Right atrium auricular region (tissue), 2 donors: ENCODE measurements around the gene ARHGAP26. TPM values are rescaled to one million over a fixed set of nuclear protein-coding genes. Genes with fewer than 3 reads are reported as not detected.

ENCODE experiments used
- DNase-seq: peaks from one replicate; pipeline ENCODE4 v3.0.0-alpha.2; 2019; ENCODE audit warnings: low spot score
- H3K27ac ChIP-seq, 2 donors: fragments of 200-600 bp; sonication (generic); 1 replicate in 1 of 2; 2 replicates in 1 of 2; pipeline ENCODE4 v1.5.1; 2016 to 2019
- H3K27me3 ChIP-seq, 2 donors: fragments of 200-600 bp; sonication (generic); one replicate each; pipeline versions ENCODE4 v1.5.1 to v1.6.0; 2017 to 2019
- H3K36me3 ChIP-seq: fragments of 200-600 bp; sonication (generic); one replicate; pipeline ENCODE4 v1.5.1; 2016
- H3K4me1 ChIP-seq, 2 donors: fragments of 200-600 bp; sonication (generic); one replicate each; pipeline versions ENCODE4 v1.5.1 to v1.6.0; 2017 to 2019
- H3K4me3 ChIP-seq, 2 donors: fragments of 200-600 bp; sonication (generic); 1 replicate in 1 of 2; 2 replicates in 1 of 2; pipeline ENCODE4 v1.5.1; 2017 to 2019; ENCODE audit warnings: mild to moderate bottlenecking in 1 of 2, moderate library complexity in 1 of 2
- H3K9me3 ChIP-seq, 2 donors: fragments of 200-600 bp; sonication (generic); one replicate each; pipeline ENCODE4 v1.5.1; 2019
- total RNA-seq, 2 donors: library from RNA; depleted of rRNA; stranded (reverse); fragments of >200 nt; gene quantifications; one replicate each; pipeline ENCODE4 v1.1.0, GENCODE V29; 2016
- TF ChIP-seq, protein P1 (sequence below), 2 donors: fragments of 200-600 bp; sonication (generic); IDR thresholded peaks; one replicate each; pipeline ENCODE4 v1.5.1; 2019; ENCODE audit warnings: antibody characterized with exemption in 2 of 2

Gene ARHGAP26
- total RNA-seq, 2 donors from 2014 or later, result 29.8 to 31.6 TPM

DNA sequence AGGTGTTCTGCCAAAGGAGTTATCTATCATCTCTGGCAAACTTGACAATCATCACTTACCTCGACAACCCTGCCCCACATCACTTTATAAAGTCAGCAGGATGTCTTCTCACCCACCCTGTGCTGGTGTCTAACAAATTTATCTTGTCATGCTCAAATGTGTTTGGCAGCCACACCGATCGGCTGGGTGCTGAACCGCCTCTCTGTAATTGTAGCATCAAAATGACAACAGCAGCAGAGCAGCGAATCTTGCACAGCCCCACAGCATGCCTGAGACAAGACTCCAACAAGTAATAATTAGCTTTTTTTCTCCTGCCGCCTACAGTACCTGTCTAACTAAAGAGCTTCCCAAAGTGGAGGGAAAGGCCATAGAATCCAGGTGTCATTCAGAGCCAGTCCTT lies 457.1 kb downstream of the ARHGAP26 start:
- DNase-seq, result no peak
- peaks cover 0 to 27% of the 10 kb centered on the region in 2 donors for H3K4me1 ChIP-seq
- H3K27ac ChIP-seq, result peak overlapping the region; percentile 2 to 27
- H3K4me3 ChIP-seq, result no peak overlapping the region
- TF ChIP-seq, protein P1, sequence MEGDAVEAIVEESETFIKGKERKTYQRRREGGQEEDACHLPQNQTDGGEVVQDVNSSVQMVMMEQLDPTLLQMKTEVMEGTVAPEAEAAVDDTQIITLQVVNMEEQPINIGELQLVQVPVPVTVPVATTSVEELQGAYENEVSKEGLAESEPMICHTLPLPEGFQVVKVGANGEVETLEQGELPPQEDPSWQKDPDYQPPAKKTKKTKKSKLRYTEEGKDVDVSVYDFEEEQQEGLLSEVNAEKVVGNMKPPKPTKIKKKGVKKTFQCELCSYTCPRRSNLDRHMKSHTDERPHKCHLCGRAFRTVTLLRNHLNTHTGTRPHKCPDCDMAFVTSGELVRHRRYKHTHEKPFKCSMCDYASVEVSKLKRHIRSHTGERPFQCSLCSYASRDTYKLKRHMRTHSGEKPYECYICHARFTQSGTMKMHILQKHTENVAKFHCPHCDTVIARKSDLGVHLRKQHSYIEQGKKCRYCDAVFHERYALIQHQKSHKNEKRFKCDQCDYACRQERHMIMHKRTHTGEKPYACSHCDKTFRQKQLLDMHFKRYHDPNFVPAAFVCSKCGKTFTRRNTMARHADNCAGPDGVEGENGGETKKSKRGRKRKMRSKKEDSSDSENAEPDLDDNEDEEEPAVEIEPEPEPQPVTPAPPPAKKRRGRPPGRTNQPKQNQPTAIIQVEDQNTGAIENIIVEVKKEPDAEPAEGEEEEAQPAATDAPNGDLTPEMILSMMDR (IDR thresholded peaks at IDR 0.05), result no peak
- H3K27me3 ChIP-seq, result no peaks in the 10 kb centered on the region
- H3K36me3 ChIP-seq, result peaks cover 9% of the 10 kb centered on the region
- no peaks in the 10 kb centered on the region for H3K9me3 ChIP-seq

DNA sequence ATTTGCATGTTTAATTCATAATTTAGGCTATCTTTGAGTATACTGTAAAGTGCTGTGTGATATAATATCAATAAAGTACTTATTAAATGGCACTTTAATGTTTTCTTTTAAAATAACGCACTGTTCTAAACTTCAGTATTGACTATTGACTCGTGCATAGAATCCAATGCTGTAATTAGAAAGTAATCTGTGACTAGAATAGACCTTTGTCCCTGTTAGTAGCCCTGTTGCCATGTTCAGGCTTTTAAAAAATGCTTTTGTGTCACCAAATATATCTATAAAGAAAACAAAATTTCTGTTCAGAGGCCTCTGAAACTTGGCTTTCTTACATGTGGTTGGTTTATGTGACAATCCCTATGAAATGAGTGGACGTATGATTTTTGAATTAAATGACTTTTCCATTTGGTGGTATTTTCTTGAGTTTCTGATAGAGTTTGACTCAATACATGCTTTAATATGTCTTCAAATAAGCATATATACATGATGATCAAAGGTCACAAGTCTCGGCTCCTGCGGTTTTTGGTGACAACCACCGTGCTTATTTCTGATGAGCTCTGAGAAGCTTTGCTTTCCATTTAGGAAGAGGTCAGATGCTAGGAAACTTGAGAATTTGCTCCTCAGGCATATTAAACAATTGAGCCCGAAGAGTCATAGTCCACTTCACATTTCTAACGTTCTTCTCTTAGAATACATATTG lies 458.6 kb downstream of the ARHGAP26 start:
- Histone ChIP-seq H3K36me3 (no peaks in the 10 kb centered on the region), H3K9me3 (no peaks in the 10 kb centered on the region), H3K4me1 (peaks cover 0 to 20% of the 10 kb centered on the region in 2 donors), H3K27me3 (no peaks in the 10 kb centered on the region), H3K4me3 (no peak overlapping the region), H3K27ac (no peak overlapping the region)
- DNase-seq, result no peak
- TF ChIP-seq, protein P1 (IDR thresholded peaks at IDR 0.05), result no peak

DNA sequence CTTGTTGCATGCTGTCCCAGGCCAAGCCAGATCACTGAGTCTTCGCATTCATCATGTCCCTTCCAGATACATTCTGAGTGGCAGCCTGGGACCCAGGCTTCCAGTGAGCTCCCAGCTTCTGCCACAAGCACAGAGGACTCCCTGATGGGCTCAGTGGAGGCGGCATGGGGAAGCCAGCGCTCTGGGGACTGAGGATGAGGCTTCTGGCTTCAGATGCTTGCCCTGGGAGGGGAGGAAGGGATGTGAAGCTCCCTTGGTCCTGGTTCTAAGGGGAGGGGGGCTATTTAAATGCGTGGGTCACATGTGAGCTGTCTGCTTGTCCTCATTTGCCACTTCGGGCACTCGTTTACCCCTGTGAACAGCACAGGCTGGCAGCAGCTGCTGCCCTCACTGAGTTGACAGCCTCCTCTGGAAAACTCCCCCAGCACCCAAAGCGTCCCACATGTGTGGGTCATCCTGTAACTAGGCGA lies 459.3 kb downstream of the ARHGAP26 start:
- DNase-seq, result no peak
- H3K36me3 ChIP-seq, result no peaks in the 10 kb centered on the region
- H3K27me3 ChIP-seq, result no peaks in the 10 kb centered on the region
- no peak overlapping the region for H3K27ac ChIP-seq
- TF ChIP-seq, protein P1 (IDR thresholded peaks at IDR 0.05), result no peak
- H3K4me1 ChIP-seq, result peaks cover 0 to 20% of the 10 kb centered on the region in 2 donors
- H3K9me3 ChIP-seq, result no peaks in the 10 kb centered on the region
- H3K4me3 ChIP-seq, result no peak overlapping the region

DNA sequence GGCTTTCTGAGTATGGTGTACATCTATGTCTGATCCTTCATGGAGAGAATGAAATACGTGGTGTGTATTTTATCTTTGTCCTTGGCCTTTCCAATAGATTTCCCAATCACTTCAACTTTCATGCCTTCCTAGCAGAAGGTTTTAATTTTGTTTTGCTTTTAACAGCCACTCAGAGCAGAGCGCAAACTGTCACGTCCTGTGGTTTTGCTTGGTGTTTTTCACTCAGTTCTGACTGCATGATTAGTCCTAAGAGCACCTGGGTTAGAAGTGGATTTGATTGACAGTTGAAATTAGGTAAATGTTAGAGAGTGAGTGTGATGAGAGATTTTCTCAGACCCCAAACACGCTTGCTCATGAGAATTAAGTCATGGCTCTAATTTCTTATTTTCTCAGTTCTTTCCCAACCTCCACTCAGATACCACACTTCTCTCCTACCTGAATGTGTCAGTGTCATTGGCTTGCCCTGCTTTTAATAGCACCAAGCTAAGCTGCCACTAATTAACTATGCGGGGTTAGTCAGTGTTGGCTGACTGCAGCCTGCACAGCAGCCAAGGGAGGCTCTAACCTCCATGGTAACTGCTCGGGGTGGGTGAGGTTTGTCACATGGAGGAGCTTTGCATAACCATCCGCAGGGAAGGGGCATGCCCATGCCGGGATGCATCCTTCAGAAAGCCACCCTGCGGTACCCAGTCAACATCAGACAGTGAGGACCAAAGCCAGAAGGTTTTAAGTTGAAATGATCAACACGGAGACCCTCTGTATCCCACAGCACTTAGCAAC lies 459.9 kb downstream of the ARHGAP26 start:
- no peak for DNase-seq
- no peaks in the 10 kb centered on the region for H3K27me3 ChIP-seq
- H3K36me3 ChIP-seq, result no peaks in the 10 kb centered on the region
- H3K4me1 ChIP-seq, result peaks cover 0 to 20% of the 10 kb centered on the region in 2 donors
- H3K9me3 ChIP-seq, result no peaks in the 10 kb centered on the region
- H3K27ac ChIP-seq, result no peak overlapping the region
- TF ChIP-seq, protein P1 (IDR thresholded peaks at IDR 0.05), result no peak
- no peak overlapping the region for H3K4me3 ChIP-seq

DNA sequence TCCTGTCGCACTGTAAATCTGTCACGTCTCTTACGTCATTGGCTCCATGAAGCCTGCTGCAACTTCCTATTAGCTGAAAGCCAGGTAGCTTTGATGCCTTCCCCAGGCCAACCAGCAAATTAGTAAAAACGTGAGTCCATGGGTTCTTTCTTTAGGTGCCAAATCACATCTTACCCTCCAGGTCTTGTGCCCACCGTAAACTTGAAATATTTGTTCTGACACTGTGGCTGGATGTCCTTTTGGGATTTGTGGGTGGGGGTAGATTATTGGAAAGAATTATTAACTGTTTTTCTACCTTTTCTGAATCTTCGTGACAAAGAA lies 460.5 kb downstream of the ARHGAP26 start:
- Histone ChIP-seq H3K9me3 (no peaks in the 10 kb centered on the region), H3K36me3 (no peaks in the 10 kb centered on the region), H3K27ac (no peak overlapping the region), H3K4me1 (peaks cover 0 to 20% of the 10 kb centered on the region in 2 donors), H3K27me3 (no peaks in the 10 kb centered on the region), H3K4me3 (no peak overlapping the region)
- no peak for DNase-seq
- TF ChIP-seq, protein P1 (IDR thresholded peaks at IDR 0.05), result no peak
